NCI-H146 treated with DMSO at 0.1 percent for 48 hours (cell line): Measurements from ENCODE around the gene CEMIP.

ENCODE experiments used
- DNase-seq: peaks from one replicate; lab custom pipeline; 2025; ENCODE audit not compliant: unreplicated experiment; lab: John Stamatoyannopoulos, UW

CEMIP gene

DNA sequence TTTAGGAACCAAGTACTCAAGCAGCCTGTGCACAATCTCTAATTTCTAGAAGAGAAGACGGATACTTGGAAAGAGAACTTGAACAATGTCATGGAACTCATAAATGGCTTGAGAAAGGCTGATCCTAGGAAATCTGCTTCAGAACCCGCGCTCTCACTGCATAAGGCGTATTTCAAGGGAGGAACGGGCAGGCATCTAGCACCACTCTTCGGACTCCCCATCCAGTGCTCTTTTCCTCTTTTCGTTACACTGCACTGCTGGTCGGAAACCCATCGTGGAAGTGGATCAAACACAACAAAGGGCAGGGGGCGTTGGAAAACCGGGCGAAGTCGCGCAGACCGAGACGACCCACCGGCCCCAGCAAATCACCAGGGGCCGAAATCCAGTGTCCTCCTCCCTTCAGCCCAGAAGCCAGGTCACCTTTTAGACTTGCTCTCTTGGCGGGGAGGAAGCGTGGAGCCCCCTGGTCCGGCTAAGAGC is 221.0 kb downstream of the CEMIP start:
- DNase-seq, result no peak

GRCh38 chr15:81000624-81001151 is 221.5 kb downstream of the CEMIP start, which contains the start of gene TLNRD1:
Gene TLNRD1 (plus strand): TSS chr15:81000923. CDS start chr15:81002272, 1,349 bp downstream.
- peak; percentile 60 for DNase-seq
